Activated effector memory CD4-positive, alpha-beta T cell treated with anti-CD3 and anti-CD28 coated beads, Interleukin-2, amount 50 U/mL, for 16 hours (primary cell): ENCODE measurements around the gene VPS18.
A peak's percentile ranks its signal among the peaks of the same experiment; 100 is the strongest.

ENCODE experiments used
- DNase-seq: peaks from one replicate; pipeline ENCODE4 v3.0.0-alpha.2; 2020

Gene VPS18

GRCh38 chr15:40871749-40872617 is 22.3 kb upstream of the VPS18 start:
- DNase-seq = peak; percentile 71

DNA sequence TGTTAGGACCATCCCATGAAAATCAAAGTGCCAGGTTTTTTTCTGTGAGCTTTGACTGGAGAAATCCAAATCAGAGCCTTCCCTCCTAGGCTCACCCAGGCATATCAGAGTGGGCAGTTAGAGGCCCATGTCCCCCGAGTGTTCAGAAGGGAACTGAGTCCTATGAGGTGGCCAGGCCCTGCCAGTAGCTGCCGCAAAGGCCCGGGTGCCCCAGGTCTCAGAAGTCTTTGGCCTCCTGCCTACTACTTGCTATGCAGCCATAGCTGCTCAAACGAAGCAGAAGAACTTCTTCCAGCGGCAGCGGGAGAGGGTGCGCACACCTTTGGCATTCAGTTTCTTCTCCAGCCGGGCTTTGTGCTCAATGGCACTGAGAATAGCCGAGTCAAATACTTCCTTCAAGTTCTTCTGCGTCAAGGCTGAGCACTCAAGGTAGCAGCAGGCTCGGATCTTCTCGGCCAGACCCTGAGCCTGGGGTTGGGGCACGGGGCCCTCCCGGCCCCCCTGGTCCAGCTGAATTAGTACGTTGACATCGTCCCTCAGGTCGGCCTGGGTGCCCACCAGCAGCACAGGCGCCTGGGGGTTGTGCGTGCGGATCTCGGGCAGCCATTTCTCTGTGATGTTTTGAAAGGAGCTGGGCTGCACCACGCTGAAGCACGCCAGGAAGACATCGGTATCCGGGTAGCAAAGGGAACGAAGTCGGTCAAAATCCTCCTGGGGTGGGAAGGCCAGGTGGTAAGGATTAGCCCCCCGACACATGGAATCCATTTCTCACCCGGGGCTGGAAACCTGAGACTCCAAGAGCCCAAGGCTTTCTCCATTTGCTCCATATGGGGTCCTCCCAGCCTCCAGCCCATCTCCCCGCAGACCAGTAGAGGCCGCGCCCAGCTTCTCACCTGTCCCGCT is 21.2 kb upstream of the VPS18 start:
- DNase-seq = no peak

DNA sequence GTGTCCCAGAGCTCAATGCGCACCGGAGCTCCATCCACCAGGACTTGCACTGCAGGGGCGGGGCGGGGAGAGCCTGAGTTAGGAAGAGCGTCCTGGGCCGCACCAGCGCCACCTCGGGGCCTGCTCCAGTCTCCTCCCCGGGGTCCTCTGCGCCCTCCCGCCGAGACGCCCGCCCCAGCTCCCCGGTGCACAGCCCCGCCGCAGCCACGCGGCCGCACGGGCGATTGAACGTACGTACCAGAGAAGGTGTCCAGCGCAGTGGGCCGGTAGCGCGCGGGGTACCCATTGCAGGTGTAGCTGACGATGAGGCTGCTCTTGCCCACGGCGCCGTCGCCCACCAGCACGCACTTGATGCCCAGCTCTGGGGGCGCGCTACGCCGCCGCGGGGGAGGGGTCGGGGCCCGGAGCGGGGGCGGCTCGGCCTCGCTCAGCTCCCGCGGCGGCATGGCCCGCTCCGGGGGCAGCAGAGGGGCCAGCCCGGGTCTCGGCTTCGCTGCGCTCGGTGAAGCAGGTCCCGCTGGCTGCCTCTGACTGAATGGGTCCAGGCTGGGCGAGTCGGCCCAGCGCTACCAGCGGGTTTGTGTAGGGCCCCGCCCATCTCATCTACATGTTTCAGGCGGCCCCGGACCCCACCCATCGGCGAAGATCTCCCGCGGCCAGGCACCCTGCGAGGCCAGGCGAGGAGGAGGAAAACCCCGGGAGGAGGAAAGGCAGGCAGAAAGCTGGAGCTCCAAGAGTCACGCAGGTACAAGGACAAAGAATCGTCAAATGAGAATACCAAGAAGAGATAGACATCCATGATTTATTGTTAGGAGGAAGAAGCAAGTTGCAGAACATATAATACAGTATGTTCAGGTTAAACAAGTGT is 20.3 kb upstream of the VPS18 start, which contains the start of gene RHOV:
Gene RHOV, minus strand, starts transcription at position 541 of the 868 bp plus-strand sequence. Its CDS starts 95 bp downstream, at position 446.
- peak; percentile 86 for DNase-seq

DNA sequence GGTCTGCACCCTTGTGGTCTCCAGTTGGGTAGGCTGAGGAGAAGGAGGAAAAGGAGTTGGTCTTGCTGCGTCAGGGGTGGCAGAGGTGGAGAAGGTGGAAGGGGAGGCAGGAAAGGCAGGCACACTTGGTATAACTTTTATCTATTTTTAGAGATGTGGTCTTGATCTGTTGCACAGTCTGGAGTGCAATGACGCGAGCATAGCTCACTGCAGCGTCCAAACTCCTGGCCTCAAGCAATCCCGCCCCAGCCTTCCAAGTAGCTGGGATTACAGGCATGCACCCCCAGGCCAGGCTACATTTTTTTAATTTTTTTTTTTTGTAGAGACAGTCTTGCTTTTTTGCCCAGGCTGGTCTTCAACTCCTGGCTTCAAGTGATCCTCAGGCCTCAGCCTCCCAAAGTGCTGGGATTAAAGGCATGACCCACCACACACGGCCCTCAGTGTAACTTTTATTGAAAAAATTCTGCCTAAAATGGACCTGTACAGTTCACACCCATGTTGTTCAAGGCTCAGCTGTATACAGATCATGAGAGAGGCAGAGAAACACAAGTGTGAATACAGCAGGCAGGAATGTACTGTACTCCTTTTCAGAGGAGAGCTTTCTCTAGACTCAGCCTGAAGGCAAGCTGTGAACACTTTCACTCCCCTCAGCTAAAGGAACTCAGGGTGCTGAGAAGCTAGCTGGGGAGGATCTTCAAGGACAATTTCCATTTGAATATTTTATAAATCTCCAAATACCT is 18.1 kb upstream of the VPS18 start:
- DNase-seq = no peak

DNA sequence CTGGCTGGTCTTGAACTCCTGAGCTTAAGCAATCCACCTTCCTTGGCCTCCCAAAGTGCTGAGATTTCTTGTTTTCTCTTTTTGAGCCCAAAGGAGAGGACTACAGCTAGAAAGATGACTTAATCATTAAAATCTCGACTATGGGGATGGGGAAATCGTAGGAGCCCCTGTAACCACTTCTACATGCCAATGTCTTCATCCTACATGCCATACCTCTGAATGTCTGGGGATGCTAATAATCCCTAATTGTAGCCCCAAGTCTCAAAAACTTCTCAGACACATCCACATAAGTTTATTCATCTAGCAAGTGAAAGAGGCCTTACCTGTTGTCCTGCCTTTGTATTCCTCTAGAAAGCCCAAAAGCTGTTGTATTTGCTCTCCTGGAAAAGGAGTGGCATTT is 16.6 kb upstream of the VPS18 start:
- no peak for DNase-seq

GRCh38 chr15:40878785-40879184 is 15.5 kb upstream of the VPS18 start:
- DNase-seq = peak; percentile 71

GRCh38 chr15:40879609-40880008 is 14.6 kb upstream of the VPS18 start:
- no peak for DNase-seq

- DNase-seq = no peak
Measured at GRCh38 chr15:40881351-40881750, 12.9 kb upstream of the VPS18 start.

DNA sequence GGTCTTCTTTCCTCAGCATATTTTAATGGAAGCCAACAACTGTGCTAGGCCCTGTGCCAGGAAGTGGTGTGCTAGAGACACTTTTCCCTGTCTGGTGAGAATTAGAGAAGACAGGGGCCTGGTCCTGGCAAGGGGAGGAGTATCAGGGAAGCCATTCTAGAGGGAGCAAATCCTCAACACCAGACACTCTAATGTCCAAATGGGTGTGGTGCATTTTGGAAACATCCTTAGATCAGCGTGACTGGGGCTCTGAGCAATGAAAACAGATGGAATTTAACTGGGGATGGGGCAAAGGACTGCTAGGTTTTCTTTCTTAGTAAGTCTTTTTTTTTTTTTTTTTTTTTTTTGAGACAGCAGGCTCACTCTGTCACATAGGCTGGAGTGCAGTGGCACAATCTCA is 7.7 kb upstream of the VPS18 start:
- no peak for DNase-seq

- no peak for DNase-seq
Measured at GRCh38 chr15:40889112-40889511, 5.1 kb upstream of the VPS18 start.

DNA sequence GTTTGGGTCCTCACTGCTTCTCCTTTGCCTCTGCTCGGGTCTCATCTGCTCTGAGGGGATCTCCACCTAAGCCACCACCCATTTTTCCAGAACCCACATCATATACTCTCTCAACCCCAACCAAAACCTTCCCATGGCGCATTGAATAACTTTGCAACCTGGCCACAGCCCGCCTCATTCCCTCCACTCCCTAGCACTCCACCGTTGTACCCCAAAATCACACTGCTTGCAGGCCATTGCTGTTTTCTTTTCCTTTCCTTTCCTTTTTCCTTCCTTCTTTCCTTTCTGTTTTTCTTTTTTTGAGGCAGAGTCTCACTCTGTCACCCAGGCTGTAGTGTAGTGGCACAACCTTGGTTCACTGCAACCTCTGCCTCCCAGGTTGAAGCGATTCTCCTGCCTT is 3.1 kb upstream of the VPS18 start:
- DNase-seq = no peak

DNA sequence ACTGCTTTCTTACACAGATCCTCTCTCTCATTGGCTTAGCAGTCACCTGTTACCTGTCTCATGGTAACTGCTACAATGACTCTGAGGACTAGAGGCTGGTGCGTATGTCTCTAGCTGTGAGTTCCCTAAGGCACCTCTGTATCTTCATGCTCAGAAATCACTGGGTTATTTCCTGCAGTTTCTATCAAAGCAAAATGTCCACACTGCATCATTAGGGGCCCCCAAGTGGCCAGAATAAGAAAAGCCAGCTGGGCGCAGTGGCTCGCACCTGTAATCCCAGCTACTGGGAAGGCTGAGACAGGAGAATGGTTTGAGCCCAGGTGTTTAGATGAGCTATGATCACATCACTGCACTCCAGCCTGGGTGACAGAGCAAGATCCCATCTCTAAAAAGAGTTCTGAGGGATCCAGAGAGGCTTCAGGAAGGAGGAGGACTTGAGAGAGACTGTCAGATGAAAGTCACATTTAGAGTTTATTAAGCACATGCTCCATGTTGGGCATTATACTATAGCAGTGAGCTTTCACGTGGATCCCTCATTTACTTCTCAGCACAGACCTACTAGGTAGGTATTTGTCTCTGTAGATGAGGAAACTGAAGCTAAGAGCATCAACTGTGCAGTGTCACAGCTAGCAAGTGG is 2.3 kb upstream of the VPS18 start:
- peak; percentile 72 for DNase-seq

GRCh38 chr15:40892447-40893012 is 1.7 kb upstream of the VPS18 start:
- DNase-seq = no peak

DNA sequence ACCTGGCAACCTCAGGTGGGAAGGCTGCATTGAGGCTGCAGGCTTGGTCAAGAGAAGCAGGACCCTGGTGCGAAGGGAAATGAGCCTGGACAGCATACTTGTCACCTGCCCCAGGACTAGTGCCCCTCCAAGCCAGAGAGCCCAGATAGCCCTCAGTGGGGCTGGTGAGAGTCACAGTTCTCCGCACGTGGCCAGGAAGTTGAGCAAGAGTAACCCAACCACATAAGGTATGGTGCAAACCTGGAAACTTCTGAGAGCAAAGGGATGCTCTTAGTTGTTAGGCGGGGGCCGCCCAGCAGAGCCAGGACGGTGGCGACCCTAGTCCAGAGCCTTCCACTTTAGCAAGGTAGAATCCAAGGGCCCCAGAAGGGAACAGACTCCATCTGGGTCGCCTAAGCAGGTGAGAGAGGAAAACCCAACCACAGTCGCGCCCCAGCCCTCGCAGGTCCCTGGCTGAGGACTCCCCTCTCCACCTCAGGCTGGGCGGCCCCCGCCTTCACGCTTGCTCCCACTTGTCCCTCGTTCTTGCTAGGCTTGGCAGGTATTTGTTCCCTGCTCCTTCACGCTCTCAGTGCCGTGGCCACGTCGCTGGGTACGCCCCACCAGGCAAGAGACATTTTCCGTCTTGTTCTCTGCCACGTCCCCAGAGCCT is 1.1 kb upstream of the VPS18 start:
- no peak for DNase-seq

DNA sequence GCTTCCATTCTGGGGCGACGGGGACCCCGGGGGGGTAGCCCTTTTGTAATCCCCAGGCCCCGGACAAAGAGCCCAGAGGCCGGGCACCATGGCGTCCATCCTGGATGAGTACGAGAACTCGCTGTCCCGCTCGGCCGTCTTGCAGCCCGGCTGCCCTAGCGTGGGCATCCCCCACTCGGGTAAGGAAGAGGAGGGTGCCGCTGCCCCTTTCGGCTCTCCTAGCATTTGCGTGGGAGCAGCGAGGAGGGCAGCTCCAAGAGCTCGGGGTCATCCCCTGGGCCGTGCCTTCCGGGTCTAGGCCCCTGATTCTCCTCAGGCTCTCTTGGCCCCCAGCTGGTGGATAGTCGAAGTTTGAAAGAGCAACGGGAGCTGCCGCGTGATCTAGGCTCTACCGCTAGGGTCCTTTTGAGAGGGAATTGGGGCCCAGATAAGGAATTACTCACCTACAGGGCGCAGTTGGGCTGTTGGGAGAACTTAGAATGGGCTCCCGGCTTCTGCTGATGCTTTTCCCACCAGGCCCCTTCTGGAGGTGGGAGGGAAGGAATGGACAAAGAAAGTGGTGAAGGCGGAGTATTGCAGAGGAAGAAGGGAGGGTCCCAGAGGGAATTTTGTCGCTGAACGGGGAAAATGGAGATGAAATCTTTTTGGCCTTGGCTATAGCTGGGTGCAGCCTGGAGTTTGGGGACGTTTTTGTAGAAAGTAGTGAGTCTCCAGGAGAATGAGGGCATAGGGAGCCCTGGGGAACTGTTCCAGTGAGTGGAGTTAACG is 615 bp downstream of the VPS18 start:
- peak; percentile 86 for DNase-seq

- DNase-seq = no peak
Measured at GRCh38 chr15:40899536-40900207, 5.4 kb downstream of the VPS18 start.

DNA sequence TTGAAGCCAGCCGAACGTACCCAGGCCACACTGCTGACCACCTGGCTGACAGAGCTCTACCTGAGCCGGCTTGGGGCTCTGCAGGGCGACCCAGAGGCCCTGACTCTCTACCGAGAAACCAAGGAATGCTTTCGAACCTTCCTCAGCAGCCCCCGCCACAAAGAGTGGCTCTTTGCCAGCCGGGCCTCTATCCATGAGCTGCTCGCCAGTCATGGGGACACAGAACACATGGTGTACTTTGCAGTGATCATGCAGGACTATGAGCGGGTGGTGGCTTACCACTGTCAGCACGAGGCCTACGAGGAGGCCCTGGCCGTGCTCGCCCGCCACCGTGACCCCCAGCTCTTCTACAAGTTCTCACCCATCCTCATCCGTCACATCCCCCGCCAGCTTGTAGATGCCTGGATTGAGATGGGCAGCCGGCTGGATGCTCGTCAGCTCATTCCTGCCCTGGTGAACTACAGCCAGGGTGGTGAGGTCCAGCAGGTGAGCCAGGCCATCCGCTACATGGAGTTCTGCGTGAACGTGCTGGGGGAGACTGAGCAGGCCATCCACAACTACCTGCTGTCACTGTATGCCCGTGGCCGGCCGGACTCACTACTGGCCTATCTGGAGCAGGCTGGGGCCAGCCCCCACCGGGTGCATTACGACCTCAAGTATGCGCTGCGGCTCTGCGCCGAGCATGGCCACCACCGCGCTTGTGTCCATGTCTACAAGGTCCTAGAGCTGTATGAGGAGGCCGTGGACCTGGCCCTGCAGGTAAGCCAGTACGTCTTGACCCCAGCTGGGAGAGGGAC is 6.2 kb downstream of the VPS18 start:
- no peak for DNase-seq

GRCh38 chr15:40901053-40901443 is 6.8 kb downstream of the VPS18 start:
- no peak for DNase-seq
